Stimulated activated CD8-positive, alpha-beta memory T cell treated with anti-CD3 and anti-CD28 coated beads, Interleukin-4, amount 100 ng/mL, for 1 hour (primary cell): ENCODE results near the gene LMF1.
"Not testable (repeated sequence)": the region's sequence is repeated elsewhere in the genome, so short reads cannot be mapped to it uniquely, and the experiment has no call there.

Experiments used
- DNase-seq, 2 donors: peaks; one replicate each; pipeline ENCODE4 v3.0.0-alpha.2; 2020; ENCODE audit warnings: low read depth in 2 of 2, low spot score in 1 of 2

LMF1 gene

DNA sequence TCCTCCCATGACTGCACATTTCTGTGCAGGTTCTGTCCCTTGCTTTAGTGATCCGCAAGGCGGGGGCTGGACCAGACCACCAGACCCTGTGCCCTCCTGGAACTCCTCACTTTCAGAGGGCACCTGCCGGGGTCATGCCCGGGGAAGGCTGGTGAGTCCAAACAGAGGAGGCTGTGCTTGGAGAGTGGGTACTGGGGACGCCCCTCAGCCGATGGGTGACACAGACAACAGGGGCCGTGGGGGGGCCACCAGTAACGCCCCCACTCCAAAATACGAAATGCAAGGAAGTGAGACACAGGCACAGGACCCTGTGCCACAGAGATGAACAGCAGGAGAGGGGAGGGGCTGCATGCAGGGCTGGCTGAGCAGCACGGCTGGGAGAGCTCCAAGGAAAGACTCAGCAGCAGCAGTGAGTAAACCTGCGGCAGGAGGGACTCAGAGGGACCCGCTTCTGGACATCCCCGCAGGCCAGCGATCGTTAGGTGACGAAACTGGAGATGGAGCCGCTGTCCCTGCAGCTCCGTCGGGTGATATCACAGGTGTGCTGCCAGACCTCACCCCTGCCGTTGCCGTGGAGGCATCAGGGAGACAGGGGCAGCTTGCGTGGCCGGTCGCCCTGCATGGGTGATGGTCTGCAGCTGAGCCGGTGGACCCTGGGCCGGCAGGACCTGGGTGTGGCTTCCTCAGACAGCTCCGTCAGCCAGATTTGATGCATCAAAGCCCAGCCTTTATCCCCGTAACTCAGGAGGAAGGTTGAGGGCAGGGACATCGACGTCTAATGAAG, 99.0 kb downstream of the LMF1 start:
- DNase-seq = no peak

DNA sequence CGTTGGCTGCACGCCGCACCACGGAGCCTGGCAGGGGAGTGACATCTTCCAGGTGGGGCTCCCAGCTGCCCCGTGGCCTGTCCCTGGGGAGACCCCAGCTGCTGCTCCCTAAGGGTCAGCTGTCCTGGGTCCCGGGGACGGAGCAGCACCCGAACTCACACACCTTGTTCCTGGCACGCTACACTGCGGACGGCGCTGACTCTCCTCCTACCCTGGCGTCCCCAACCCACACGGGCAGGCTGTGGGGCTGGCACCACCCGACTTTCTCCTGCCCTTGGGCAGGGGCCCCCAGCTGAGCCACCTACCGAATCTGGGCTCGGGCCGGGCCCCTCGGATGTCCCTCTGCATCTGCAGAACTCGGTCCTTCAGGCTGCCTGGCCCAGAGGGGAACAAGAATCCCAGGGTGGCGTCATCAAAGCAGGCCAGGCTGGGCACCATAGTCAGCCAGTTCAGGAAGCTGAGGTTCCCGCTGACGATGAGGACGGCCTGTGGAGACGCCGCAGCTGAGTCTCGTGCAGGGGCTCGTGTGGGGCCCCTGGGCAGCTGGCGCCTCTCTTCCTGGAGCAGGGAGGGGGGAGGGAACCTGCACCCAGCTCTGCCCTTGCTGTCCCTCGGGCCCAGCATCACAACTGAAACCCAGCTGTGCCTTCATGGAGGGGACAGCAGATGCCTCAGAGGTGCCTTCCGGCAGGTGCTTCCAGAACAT, 99.8 kb downstream of the LMF1 start:
- DNase-seq = no peak

DNA sequence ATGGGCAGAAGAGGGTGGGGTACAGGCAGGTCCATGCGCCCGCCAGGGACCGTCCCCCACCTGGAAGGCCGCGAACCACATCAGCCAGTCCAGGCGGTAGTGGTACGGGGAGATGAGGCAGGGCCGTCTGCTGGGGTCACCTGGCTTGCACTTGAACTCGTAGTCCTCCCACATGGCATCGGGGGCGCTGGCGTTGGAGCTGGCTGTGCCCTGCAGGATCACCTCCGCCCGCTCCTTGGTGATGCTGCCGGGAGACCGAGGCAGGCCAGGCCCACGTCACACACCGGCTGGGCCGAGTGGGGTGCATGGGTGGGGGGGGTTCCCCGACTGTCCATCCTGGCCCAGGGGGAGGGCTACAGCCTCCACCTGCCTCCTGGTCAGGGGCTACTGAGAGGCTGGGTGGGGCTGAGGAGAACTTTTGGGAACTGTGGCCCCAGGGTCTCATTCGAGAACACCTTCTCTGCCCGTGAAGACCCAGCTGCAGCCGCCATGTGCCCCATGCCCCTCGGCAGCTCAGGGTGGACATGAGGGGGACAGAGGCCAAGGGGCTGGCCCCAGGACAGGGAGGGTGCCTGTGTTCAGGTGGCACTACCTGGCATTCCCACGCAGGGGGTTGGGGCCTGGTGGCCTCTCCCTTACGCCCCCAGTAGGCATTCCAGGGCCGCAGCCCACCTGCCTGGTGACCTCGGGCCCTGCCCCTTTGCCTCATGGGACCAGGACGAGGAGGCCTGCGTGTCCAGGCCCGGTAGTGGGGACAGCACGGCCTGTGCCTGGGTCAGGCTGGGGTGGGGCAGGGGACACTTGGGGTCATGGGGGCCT, 100.8 kb downstream of the LMF1 start:
- DNase-seq = no peak

DNA sequence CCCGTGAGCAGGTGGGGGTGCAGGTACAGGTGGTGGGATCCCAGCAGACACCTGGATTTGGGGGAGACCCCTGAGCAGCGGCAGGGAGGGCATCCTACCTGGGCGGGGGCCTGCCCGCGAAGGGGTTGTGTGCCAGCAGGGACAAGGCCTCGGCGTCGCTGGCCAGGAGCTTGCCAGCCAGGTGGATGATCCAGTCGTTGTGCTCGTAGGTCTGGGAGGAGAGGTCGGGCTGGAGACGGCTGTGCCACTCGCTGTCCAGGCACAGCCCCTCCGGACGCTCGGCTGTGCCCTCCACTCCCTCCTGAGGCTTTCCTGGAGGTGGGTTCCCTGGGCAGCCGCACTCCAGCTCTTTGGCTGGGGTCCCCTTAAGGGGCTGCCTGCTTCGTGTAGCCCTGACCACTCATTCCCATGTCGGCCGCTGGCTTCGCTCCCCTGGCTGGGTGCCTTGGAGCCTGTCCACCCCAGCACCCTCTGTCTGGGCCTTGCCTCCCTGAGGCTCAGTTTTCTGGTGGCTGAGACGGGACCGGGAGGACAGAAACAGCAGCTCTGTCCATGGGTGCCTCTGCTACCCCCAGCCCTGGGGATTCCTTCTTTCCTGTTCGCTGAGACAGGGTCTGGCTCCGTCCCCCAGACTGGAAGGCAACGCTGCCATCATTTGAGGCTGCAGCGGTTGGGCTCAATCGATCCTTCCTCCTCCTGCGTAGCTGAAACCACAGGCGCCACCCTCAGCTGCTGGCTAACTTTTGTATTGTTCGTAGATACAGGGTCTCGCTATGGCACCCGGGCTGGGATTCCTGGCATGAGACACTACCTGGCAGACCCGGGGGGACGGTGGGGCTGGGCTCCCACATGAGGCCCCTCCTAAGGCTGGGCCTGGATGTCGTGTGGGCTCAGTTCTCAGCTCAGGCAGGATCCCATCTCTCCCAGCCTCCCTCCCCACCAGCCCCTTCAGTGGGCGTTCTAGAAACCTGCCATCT, 101.7 kb downstream of the LMF1 start:
- DNase-seq = no peak

DNA sequence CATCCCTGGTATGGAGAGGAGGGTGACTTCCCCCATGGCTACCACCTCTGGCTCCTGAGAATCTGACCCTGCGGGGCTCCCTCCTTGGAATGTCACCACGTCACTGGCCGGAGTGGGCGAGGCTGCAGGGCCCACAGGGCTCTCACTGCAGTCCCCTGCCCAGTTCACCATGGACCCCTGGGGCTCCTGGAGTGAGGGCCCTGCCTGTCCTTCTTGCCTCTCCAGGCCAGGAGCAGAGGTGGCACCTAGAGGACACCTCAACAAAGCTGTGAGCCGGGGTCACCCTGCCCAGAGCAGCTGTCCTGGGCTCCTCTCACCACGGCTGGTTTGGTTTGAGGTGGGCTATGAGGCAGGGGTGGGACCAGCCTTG, 102.4 kb downstream of the LMF1 start:
- DNase-seq = no peak

DNA sequence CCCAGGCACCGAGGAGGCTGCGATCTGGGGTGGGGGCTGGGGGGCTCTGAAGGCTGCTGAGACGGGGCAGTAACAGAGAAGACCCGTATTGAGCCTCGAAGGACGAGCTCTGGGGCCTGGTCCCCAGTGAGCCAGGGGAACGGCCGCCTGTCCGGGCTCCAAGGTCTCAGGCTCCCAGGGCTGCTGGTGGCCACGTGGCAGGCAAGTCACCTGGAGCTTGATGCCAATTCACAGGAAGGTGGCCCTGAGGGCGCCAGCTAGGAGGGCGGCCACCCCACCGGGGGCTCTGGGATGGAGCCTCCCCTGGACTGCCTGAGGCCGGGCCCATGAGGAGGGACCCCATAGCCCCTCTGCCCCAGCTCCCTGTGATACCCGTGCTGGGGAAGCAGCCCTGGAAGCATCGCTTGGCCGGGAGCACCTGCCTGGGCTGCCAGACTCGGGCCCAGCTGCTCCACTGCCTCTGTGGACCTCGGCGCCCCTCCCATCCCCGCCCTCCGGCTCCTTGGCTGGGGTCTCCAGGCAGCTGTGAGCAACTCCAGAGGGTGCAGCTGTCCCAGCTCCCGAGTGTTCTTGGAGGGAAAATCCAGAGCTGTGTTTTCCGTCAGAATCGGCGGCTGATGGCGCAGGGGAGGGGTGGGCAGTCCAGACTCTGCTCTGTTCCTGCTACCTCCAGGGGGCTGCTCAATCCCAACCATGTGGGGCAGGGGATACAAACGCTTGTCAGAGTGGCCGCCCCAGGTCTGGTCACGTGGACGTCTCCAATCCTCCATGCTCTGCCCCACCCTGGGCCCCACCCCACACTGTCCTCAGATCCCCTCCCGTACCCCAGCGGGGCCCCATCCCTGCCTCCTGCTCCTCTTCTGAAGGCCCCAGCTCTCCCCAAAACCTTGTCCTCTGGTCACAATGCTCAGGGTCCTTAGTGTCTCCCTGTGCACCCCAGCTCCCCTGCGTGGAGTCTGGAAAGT, 103.1 kb downstream of the LMF1 start:
- no peak for DNase-seq

DNA sequence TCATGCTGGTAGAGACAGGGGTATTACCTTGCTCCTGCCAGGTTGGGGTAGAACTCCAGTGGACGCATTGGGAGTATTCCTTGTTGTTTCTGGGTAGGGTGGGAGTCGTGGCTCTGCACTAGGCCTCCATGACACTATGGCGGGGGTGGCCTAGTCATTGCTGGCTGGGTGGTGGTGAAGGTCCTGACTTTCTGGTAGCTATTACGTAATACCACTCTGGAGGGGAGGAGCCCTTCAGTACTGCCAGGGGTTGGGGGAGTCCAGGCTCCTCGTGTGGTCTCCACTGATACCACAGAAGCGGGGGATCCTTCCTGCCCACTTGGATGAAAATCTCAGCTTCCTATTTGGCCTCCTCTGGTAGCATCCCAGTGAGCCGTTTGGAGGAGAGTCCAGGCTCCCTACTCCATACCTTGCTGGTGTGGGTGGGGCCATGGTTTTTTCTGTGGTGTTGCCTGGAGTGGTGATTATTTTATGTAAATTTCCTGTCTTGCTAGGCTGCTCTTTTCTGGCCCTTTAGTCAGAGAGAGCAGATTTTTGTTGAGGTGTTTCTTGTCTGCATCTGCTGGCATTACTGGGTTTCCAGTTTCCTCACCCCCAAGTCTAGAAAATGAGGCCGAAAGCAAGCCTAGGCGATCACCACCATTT, 104.4 kb downstream of the LMF1 start:
- no peak for DNase-seq

DNA sequence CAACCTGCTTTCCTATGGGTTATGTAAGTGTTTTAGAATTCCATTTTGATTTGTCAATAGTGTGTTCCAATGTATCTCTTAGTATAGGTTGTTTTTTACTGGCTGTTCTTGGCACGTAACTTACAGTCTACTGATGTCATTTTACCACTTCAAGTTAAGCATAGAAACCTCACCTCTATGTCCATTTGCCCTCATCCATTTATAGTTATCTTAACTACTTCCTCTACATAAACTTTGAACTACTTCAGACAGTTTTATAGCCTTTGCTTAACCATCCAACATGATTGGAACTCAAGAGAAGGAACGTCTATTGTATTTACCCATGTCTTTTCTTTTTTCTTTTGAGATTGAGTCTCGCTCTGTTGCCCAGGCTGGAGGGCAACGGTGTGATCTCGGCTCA, 105.8 kb downstream of the LMF1 start:
- DNase-seq = no peak

DNA sequence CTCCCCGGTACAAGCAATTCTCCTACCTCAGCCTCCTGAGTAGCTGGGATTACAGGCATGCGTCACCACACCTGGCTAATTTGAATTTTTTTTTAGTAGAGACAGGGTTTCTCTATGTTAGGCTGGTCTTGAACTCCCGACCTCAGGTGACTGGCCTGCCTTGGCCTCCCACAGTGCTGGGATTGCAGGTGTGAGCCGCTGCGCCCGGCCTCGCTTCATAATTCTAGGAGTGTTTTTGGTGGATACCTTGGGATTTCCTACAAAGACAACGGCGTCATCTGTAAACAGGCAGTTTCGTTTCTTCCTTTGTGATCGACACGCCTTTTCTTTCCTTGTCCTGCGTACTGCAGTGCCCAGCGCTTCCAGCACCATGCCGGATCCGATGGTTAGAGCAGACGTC, 109.3 kb downstream of the LMF1 start:
- no peak for DNase-seq

DNA sequence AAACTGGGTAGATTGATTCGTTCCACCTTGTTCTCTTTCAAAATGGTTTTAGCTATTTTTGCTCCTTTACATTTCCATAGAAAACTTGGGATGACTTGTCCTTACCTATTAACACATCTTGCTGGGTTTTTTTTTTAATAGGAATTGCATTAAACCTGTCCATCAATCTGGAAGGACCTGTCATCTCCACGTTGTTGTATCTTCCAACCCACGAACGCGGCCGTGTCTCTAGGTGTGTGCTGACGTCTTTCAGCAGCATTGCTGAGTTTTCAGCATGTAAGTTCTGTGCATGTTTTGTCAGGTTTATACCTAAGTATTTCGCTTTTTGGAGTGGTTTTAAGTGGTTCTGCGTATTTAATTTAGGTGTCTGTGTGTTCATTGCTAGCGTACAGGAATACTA, 109.9 kb downstream of the LMF1 start:
- DNase-seq = no peak

DNA sequence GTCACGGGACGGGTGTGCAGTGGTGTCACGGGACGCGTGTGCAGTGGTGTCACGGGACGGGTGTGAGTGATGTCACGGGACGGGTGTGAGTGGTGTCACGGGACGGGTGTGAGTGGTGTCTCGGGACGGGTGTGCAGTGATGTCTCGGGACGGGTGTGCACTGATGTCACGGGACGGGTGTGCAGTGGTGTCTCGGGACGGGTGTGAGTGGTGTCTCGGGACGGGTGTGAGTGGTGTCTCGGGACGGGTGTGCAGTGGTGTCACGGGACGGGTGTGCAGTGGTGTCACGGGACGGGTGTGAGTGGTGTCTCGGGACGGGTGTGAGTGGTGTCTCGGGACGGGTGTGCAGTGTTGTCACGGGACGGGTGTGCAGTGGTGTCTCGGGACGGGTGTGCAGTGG, 111.8 kb downstream of the LMF1 start:
- DNase-seq = not testable (repeated sequence)

DNA sequence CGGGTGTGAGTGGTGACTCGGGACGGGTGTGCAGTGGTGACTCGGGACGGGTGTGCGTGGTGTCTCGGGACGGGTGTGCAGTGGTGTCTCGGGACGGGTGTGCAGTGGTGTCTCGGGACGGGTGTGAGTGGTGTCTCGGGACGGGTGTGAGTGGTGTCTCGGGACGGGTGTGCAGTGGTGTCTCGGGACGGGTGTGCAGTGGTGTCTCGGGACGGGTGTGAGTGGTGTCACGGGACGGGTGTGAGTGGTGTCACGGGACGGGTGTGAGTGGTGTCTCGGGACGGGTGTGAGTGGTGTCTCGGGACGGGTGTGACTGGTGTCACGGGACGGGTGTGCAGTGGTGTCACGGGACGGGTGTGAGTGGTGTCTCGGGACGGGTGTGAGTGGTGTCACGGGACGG, 112.3 kb downstream of the LMF1 start:
- DNase-seq = not testable (repeated sequence)

DNA sequence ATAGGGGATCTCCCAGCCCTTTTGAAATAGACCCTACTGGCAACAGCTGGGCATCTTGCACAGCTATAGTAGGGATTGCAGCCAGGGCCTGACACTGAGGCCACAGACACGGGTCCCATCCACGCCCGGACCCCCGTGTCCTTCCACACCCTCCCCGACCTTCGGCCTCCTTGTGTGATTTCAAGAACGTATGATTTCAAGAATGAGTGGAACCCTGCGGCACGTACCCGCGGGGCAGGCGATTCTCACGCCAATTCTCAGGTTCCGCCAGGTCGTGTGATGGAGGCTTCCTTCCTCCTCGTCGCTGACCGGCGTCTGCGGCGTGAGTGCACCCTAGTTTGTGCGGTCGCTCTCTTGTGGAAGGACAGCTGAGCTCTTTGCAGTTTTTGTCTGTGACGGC, 114.0 kb downstream of the LMF1 start:
- DNase-seq = no peak

DNA sequence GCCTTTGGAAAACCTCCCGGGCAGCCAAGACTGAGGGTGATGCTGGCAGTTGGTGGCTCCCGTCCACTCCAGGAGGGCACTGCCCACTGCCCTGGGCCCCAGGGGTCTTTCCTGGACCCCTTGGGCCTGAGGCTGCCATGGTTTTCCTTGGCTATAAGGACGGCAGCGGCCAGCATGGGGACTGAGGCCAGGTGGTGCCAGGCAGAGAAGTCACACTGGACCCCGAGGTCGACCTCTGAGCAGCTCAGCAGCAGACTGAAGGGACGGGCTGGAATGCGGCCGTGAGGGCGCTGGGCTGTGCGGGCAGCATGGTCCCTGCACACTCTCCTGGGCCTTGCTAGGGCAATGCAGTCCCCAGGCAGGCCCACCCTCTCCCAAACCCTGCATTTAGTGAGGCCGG, 114.7 kb downstream of the LMF1 start:
- no peak for DNase-seq

DNA sequence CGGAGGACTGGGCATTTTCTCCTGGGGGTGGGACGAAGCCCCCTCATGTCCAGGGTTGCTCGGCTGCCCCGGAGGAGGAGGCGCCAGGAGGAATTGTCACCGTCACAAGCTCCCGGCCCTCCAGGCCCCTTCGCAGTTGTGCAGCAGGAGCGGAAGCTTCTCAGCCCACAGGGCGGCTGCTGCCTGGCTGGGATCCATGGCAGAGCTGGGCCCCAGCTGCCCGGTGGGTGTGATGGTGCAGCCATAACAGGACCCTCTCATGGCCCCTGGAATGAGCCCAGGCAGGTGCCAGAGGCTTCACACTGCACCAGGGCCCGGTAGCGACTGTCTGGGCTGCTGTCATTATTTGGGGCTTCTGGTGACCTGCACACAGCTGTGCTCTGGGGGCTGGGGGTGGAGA, 115.3 kb downstream of the LMF1 start:
- no peak for DNase-seq

DNA sequence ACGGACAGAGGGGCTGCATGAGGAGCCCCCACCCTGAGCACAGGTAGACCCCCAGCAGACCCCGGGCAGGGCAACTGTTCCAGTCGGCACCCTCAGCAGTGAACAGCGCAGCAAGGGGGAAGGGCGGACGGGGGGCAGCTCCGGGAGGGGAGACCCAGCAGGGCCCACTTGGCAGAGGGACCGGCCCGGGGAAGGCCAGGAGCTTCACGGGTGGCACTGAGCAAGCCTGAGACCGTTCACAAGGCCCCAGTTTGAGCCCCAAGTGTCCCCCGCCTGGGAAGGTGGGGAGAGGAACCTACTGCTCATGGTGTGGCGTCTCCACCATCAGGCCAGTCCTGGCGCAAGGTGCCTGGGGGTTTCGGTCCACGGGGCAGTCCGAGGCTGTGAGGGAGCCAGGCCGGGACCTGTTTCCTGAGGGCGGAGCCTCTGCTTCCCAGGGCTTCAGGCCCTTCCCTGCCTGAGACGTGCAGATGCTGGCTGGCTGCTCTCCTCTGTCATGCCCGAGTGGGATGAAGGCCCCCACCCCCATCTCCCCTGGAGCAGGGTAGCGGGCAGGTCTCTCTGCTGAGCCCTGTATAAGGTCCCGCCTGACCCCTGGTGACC, 115.9 kb downstream of the LMF1 start:
- no peak for DNase-seq

DNA sequence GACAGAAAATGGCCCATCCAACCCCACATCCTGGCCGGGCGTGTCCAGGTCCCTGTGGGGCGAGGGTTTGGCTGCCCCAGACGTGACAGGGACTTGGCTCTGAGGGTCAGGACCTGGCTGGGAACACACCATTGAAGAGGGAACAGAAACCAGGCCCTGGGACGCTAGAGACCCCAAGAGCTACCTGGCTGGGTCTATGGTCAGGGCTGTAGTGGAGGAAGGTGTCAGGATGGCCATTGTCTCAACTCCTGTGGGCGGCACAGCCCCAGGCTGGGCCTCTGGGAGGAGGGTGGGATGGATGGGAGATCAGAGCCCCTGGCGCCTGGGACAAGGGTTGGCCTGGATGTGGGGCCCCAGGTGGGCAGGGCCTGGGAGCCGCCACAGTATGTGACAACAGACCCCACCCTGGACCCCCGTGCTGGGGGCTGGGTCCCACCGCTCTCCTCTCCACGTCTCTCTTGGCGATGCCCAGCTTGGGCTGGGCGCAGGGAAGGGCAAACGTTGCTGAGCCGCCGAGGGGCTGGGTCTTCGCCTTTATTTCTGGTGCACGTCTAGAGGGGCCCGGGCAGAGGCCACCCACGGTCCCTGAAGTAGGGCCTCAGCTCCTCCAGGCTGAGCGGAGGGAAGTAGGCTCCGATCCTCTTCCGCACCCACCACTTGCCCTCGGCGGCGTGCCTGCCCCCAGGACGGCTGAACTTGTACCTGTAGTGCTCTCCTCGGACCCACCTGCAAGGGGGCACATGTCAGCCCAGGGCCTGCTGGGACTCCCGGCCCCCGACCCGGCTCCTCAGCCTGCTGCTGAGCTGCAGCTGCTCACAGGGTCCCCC, 116.6 kb downstream of the LMF1 start:
- no peak for DNase-seq

DNA sequence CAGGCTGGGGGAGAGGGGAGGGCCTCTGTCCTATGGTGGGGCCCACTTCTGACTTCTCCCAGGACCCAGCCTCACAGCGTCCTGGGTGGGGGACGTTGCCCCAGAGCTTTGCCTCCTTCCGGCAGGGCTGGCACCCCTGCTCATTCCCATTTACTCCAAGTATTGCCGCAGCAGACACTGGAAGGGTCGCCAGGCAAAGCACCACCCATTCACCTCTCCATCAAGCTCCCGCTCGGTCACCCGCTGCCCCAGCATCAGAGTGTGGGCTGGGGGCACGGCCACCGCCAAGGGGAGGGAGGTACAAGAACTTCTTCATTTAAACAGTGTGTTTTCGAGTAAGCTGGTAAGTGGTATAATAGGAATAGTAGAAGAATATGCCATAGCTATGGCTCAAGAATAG, 117.5 kb downstream of the LMF1 start:
- DNase-seq = no peak
